Activated CD4-positive, alpha-beta memory T cell treated with anti-CD3 and anti-CD28 coated beads for 36 hours (primary cell): ENCODE measurements around the gene TRA2A. TPM values are rescaled to one million over a fixed set of nuclear protein-coding genes. Genes with fewer than 3 reads are reported as not detected.

ENCODE experiments used
- total RNA-seq, 2 experiments: library from RNA; stranded (reverse); gene quantifications; one replicate each; pipeline ENCODE4 v1.2.3, GENCODE V29; 2021

TRA2A gene
- total RNA-seq, 2 experiments from 2014 or later: 75.4 to 77.8 TPM

Other genes with a start within 250 kb of the TRA2A start
- gene MALSU1, start 232.6 kb downstream of the TRA2A start, total RNA-seq: 100 to 1,000 TPM; 100 to 101 TPM
- gene IGF2BP3, start 61.5 kb downstream of the TRA2A start, total RNA-seq: under 1 TPM; 0.19 to 0.24 TPM
- gene CCDC126, start 65.4 kb upstream of the TRA2A start, total RNA-seq: 1 to 10 TPM; 5.2 to 5.7 TPM
- gene FAM221A, start 148.2 kb upstream of the TRA2A start, total RNA-seq: 10 to 100 TPM in 1 of 2 experiments, 1 to 10 TPM in 1; 9.0 to 10.7 TPM
- not detected for gene STK31, start 178.2 kb upstream of the TRA2A start, total RNA-seq